Mononuclear cell (primary cell): ENCODE data around the gene LRFN4. TPM values are rescaled to one million over a fixed set of nuclear protein-coding genes. Genes with fewer than 3 reads are reported as not detected.

Experiments
- H3K27me3 ChIP-seq: 2 replicates; pipeline ENCODE4 v1.6.0; 2011; ENCODE audit warnings: low read length, control low read depth; ENCODE audit not compliant: insufficient read depth
- H3K4me1 ChIP-seq: 2 replicates; pipeline ENCODE4 v1.5.1; 2011; ENCODE audit warnings: mild to moderate bottlenecking, low read length, control low read depth; ENCODE audit not compliant: insufficient read depth
- H3K4me3 ChIP-seq: 2 replicates; pipeline ENCODE4 v1.5.1; 2011; ENCODE audit warnings: mild to moderate bottlenecking, low read length, moderate library complexity
- H3K9me3 ChIP-seq: 2 replicates; pipeline ENCODE4 v1.5.1; 2011; ENCODE audit warnings: low read depth, mild to moderate bottlenecking, control low read depth, low read length
- total RNA-seq: library from RNA; depleted of rRNA; stranded (reverse); fragments of >200 nt; gene quantifications from one replicate; pipeline ENCODE4 v1.2.3, GENCODE V29; 2012

LRFN4 gene
- total RNA-seq, 1 donor, result 2.1 TPM

DNA sequence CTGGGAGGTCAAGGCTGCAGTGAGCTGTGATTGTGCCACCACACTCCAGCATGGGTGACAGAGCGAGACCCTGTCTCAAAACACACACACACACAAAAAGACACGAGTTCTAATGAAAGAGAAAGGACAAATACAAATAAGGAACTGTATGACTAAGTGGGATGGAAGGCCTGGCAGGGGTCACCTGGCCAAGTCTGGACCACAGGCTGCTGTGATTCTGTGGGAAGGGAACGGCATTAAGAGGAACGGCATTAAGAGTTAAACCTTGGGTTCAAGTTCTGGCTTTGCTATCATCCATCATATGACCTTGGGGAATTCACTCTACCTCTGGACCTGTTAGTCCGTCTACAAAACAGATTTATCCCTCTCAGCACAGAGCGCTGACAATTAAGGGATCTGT, 47.7 kb downstream of the LRFN4 start:
- Histone ChIP-seq H3K9me3 (no peaks in the 10 kb centered on the region), H3K4me1 (no peaks in the 10 kb centered on the region), H3K27me3 (no peaks in the 10 kb centered on the region), H3K4me3 (no peak overlapping the region)

DNA sequence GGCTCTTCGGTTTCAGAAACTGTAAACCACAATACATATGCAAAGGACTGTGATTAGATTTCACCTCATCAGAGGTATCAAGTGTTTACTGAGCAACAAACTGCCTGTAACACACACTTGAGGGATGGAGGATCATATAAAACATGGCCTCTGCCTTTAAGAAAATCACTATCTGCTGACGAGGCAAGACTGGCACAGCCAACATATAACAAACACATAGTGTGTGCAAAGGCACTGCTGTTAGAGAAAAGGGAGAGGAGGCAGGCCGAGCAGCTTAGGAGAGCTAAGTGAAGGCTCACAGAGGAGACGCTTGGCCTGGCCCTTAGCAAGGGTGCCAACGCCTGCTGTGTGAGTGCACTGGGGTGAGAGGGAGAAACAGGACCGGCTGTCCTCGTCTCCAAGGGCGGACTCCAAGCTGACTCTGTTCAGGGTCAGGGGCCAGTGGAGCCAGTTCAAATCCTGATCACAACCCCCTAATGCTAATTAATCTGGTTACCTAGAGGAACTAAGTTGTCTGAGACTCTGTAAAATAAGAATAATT, 48.2 kb downstream of the LRFN4 start:
- Histone ChIP-seq H3K4me1 (no peaks in the 10 kb centered on the region), H3K9me3 (no peaks in the 10 kb centered on the region), H3K27me3 (no peaks in the 10 kb centered on the region), H3K4me3 (no peak overlapping the region)

DNA sequence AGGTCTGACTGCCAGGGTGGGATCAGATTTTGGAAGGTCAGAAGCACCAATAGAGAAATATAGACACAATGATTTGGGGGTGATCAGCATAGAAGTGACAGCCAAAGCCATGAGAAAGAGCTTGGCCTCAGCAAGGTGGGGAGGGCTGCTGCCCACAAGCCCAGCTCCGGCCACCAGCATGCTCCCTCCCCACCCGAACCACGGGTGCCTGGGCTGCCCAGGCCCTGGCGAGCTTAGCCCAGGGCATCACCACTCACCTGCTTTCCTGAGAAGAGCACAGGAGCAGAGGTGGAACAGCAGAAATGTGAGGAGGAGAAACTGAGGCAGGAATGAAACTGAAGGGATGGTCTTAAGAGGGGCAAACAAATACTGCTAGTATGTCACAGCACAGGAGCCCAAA, 48.8 kb downstream of the LRFN4 start:
- Histone ChIP-seq H3K4me1 (no peaks in the 10 kb centered on the region), H3K27me3 (no peaks in the 10 kb centered on the region), H3K9me3 (no peaks in the 10 kb centered on the region), H3K4me3 (no peak overlapping the region)

DNA sequence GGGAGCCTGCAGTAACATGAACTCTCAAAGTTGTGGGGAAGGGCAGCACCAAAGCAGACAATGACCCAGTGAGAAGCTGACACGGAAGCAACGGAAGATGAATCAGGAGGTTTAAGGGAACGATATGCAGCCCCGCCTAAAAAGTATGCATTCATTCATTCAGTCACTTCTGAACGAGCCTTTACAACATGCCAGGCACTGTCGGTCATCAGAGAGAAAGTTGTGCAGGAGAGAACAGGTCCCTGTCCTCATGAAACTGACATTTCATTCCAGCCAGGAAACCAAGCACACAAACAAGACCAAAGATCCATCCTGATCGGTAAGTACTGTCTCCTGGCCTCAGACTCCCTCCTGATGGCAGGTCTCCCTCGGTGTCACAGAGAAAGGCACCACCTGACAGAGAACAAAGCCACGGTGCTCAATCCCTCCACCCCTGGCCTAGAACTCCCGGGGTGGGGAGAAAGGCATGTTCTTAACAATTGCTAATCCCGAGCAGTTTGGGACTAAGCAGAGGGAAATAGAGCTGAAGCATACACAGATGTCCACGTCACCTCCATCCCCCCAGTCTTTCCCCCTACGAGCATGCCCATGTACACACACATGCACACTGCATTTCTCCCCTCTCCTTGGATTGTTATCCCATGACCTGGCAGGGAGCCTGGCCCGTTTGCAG, 49.3 kb downstream of the LRFN4 start:
- H3K4me1 ChIP-seq, result no peaks in the 10 kb centered on the region

GRCh38 chr11:66907751-66908630, 51.1 kb downstream of the LRFN4 start:
- no peaks in the 10 kb centered on the region for H3K4me1 ChIP-seq
- no peaks in the 10 kb centered on the region for H3K9me3 ChIP-seq
- H3K27me3 ChIP-seq, result no peaks in the 10 kb centered on the region
- H3K4me3 ChIP-seq, result no peak overlapping the region

More for the DNA sequence above, 49.3 kb downstream of the LRFN4 start:
- Histone ChIP-seq H3K4me3 (no peak overlapping the region), H3K27me3 (no peaks in the 10 kb centered on the region), H3K9me3 (no peaks in the 10 kb centered on the region)

GRCh38 chr11:66909181-66909580, 52.3 kb downstream of the LRFN4 start:
- Histone ChIP-seq H3K4me3 (no peak overlapping the region), H3K4me1 (no peaks in the 10 kb centered on the region), H3K27me3 (no peaks in the 10 kb centered on the region), H3K9me3 (no peaks in the 10 kb centered on the region)

GRCh38 chr11:66910016-66910415, 53.2 kb downstream of the LRFN4 start:
- H3K27me3 ChIP-seq, result no peaks in the 10 kb centered on the region
- no peaks in the 10 kb centered on the region for H3K4me1 ChIP-seq
- H3K9me3 ChIP-seq, result no peaks in the 10 kb centered on the region
- H3K4me3 ChIP-seq, result no peak overlapping the region

Other genes with a start within 250 kb of the LRFN4 start
- 76.4 TPM for gene RBM14, start 240.4 kb upstream of the LRFN4 start, total RNA-seq
- 112 TPM for gene RBM4, start 218.4 kb upstream of the LRFN4 start, total RNA-seq
- 3.4 TPM for gene RBM4B, start 179.2 kb upstream of the LRFN4 start, total RNA-seq
- gene SPTBN2, start 127.8 kb upstream of the LRFN4 start, total RNA-seq, result 0.10 TPM
- 20.9 TPM for gene RCE1, start 13.6 kb upstream of the LRFN4 start, total RNA-seq
- 1.8 TPM for gene PC, start 101.3 kb downstream of the LRFN4 start, total RNA-seq
- not detected for gene C11orf86, start 118.2 kb downstream of the LRFN4 start, total RNA-seq
- 0.10 TPM for gene SYT12, start 166.1 kb downstream of the LRFN4 start, total RNA-seq
- 0.21 TPM for gene RHOD, start 199.8 kb downstream of the LRFN4 start, total RNA-seq